Lower leg skin (tissue), 3 donors: ENCODE measurements around the gene STK4.

Experiments used
- POLR2A ChIP-seq, 2 donors: fragments of 450-650 bp; IDR thresholded peaks; one replicate each; pipeline ENCODE4 v1.6.1; 2016 to 2017; ENCODE audit warnings: antibody characterized with exemption in 2 of 2, mild to moderate bottlenecking in 1 of 2, moderate library complexity in 1 of 2
- TF ChIP-seq, protein P1 (sequence below), 3 donors: fragments of 450-650 bp; IDR thresholded peaks; one replicate each; pipeline ENCODE4 v1.5.1; 2016; ENCODE audit warnings: antibody characterized with exemption in 3 of 3, mild to moderate bottlenecking in 3 of 3, moderate library complexity in 2 of 3

DNA sequence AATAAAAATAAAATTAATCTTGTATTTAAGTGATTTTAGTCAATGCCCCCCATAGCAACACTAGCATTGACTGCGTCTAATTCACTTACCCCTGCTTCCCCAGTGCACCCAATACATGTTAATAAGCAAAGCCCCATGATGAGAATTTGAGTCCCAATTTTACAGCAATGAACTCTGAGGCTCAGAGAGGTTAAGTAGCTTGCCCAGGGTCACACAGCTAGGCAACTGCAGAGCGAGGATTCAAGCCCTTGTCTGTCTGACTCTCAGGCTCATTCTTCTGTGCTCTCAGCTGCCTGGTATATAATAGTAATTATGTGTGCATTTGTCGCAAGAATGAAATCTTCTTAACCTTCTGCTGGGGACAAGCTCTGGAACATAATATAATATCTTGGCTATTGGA, 48.0 kb upstream of the STK4 start:
- TF ChIP-seq POLR2A (IDR thresholded peaks at IDR 0.05): no peak
- TF ChIP-seq, protein P1, sequence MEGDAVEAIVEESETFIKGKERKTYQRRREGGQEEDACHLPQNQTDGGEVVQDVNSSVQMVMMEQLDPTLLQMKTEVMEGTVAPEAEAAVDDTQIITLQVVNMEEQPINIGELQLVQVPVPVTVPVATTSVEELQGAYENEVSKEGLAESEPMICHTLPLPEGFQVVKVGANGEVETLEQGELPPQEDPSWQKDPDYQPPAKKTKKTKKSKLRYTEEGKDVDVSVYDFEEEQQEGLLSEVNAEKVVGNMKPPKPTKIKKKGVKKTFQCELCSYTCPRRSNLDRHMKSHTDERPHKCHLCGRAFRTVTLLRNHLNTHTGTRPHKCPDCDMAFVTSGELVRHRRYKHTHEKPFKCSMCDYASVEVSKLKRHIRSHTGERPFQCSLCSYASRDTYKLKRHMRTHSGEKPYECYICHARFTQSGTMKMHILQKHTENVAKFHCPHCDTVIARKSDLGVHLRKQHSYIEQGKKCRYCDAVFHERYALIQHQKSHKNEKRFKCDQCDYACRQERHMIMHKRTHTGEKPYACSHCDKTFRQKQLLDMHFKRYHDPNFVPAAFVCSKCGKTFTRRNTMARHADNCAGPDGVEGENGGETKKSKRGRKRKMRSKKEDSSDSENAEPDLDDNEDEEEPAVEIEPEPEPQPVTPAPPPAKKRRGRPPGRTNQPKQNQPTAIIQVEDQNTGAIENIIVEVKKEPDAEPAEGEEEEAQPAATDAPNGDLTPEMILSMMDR (IDR thresholded peaks at IDR 0.05): no peak
